Smooth muscle cell (in vitro differentiated cells): ENCODE measurements around the gene USP28. TPM values are rescaled to one million over a fixed set of nuclear protein-coding genes. Genes with fewer than 3 reads are reported as not detected.

Experiments used
- DNase-seq: peaks from one replicate; lab custom pipeline; 2025; ENCODE audit not compliant: unreplicated experiment; lab: John Stamatoyannopoulos, UW
- H2AFZ ChIP-seq: fragments of 200-600 bp; sonication (generic); 2 replicates; pipeline ENCODE4 v1.6.0; 2016; ENCODE audit warnings: antibody characterized with exemption, low read depth, mild to moderate bottlenecking
- H3F3A ChIP-seq: fragments of 200-600 bp; sonication (generic); 2 replicates; pipeline ENCODE4 v1.6.0; 2017; ENCODE audit warnings: antibody characterized with exemption, low read depth
- H3K27ac ChIP-seq: fragments of 200-600 bp; sonication (generic); 2 replicates; pipeline ENCODE4 v1.5.1; 2016; ENCODE audit warnings: low read depth, mild to moderate bottlenecking
- H3K27me3 ChIP-seq: fragments of 200-600 bp; sonication (generic); 2 replicates; pipeline ENCODE4 v1.6.1; 2016; ENCODE audit warnings: low read depth, mild to moderate bottlenecking
- H3K36me3 ChIP-seq: fragments of 200-600 bp; sonication (generic); 2 replicates; pipeline ENCODE4 v1.5.1; 2016; ENCODE audit warnings: low read depth
- H3K4me1 ChIP-seq: fragments of 200-600 bp; sonication (generic); 2 replicates; pipeline ENCODE4 v1.5.1; 2016; ENCODE audit warnings: low read depth
- H3K4me2 ChIP-seq: fragments of 200-600 bp; sonication (generic); 2 replicates; pipeline ENCODE4 v1.6.0; 2016; ENCODE audit warnings: mild to moderate bottlenecking
- H3K4me3 ChIP-seq: fragments of 200-600 bp; sonication (generic); 2 replicates; pipeline ENCODE4 v1.5.1; 2016; ENCODE audit warnings: mild to moderate bottlenecking
- H3K79me2 ChIP-seq: fragments of 200-600 bp; sonication (generic); 2 replicates; pipeline ENCODE4 v1.6.0; 2016; ENCODE audit warnings: low read depth, mild to moderate bottlenecking
- H3K9ac ChIP-seq: fragments of 200-600 bp; sonication (generic); 2 replicates; pipeline ENCODE4 v1.6.0; 2016; ENCODE audit warnings: low read depth
- H3K9me3 ChIP-seq: fragments of 200-600 bp; sonication (generic); replicated peaks from 2 replicates; pipeline ENCODE4 v1.5.1; 2016; ENCODE audit warnings: low read depth
- H4K20me1 ChIP-seq: fragments of 200-600 bp; sonication (generic); 2 replicates; pipeline ENCODE4 v1.6.0; 2016; ENCODE audit warnings: low read depth
- CTCF ChIP-seq: fragments of 200-600 bp; sonication (generic); IDR thresholded peaks from 2 replicates; pipeline ENCODE4 v1.5.1; 2017; ENCODE audit warnings: borderline replicate concordance, mild to moderate bottlenecking, antibody characterized with exemption; ENCODE audit not compliant: insufficient read depth, poor library complexity, severe bottlenecking
- WGBS: methylation state at CpG from one replicate; pipeline ENCODE4 v1.1.7; 2016; ENCODE audit warnings: low lambda C conversion rate; 5-methylcytosine and 5-hydroxymethylcytosine counted together
- polyA plus RNA-seq: library from polyadenylated mRNA; unstranded; fragments of >200 nt; fragmentation: Nextera tagmentation; extraction: Ambion mirVana; gene quantifications from 2 replicates; pipeline ENCODE4 v1.2.1, GENCODE V29; 2016
- total RNA-seq: library from RNA; depleted of rRNA; stranded (reverse); fragments of >200 nt; gene quantifications from 2 replicates; pipeline ENCODE4 v1.2.3, GENCODE V29; 2014

The USP28 gene
- total and polyA plus RNA-seq, 2 experiments from 2014 or later = 18.6 to 50.5 TPM

GRCh38 chr11:113908098-113908497 lies 32.7 kb upstream of the USP28 start:
- H4K20me1 ChIP-seq = no peaks in the 10 kb centered on the region
- TF ChIP-seq CTCF = no peak
- no peak overlapping the region for H3K9ac ChIP-seq
- H3K4me1 ChIP-seq = no peaks in the 10 kb centered on the region
- no peak overlapping the region for H3K27ac ChIP-seq
- no peak overlapping the region for H3K4me2 ChIP-seq
- no peaks in the 10 kb centered on the region for H3F3A ChIP-seq
- no peak overlapping the region for H3K4me3 ChIP-seq
- no peaks in the 10 kb centered on the region for H3K36me3 ChIP-seq
- H3K27me3 ChIP-seq = peaks cover 26% of the 10 kb centered on the region
- H2AFZ ChIP-seq = no peak overlapping the region
- no peak for DNase-seq
- no peaks in the 10 kb centered on the region for H3K9me3 ChIP-seq
- no peaks in the 10 kb centered on the region for H3K79me2 ChIP-seq
- 87% methylated on average over 9 of the region's 9 CpGs for WGBS

- no peak for TF ChIP-seq CTCF
- WGBS = 84% methylated on average over 8 of the region's 8 CpGs
- Histone ChIP-seq H3F3A (no peaks in the 10 kb centered on the region), H3K4me1 (no peaks in the 10 kb centered on the region), H3K9me3 (no peaks in the 10 kb centered on the region), H3K4me3 (no peak overlapping the region), H4K20me1 (no peaks in the 10 kb centered on the region), H3K27me3 (peaks cover 26% of the 10 kb centered on the region), H3K79me2 (no peaks in the 10 kb centered on the region), H3K36me3 (no peaks in the 10 kb centered on the region), H3K27ac (no peak overlapping the region), H3K4me2 (no peak overlapping the region), H2AFZ (no peak overlapping the region), H3K9ac (no peak overlapping the region)
- DNase-seq = no peak
These were observed 32.3 kb upstream of the USP28 start for GRCh38 chr11:113907681-113908080.

- Histone ChIP-seq H3K4me3 (no peak overlapping the region), H2AFZ (no peak overlapping the region), H3K9me3 (no peaks in the 10 kb centered on the region), H4K20me1 (no peaks in the 10 kb centered on the region), H3K9ac (no peak overlapping the region), H3K27ac (no peak overlapping the region), H3K4me1 (no peaks in the 10 kb centered on the region), H3K36me3 (no peaks in the 10 kb centered on the region), H3K27me3 (peaks cover 26% of the 10 kb centered on the region), H3F3A (no peaks in the 10 kb centered on the region), H3K4me2 (no peak overlapping the region), H3K79me2 (no peaks in the 10 kb centered on the region)
- TF ChIP-seq CTCF = no peak
- no peak for DNase-seq
- 10% methylated on average over 1 of the region's 1 CpG for WGBS
These were observed 31.8 kb upstream of the USP28 start for GRCh38 chr11:113907152-113907551.

GRCh38 chr11:113906516-113906915 lies 31.1 kb upstream of the USP28 start:
- no peak overlapping the region for H3K9ac ChIP-seq
- H3K4me1 ChIP-seq = no peaks in the 10 kb centered on the region
- no peak overlapping the region for H3K27ac ChIP-seq
- 98% methylated on average over 2 of the region's 2 CpGs for whole genome bisulfite sequencing
- TF ChIP-seq CTCF = no peak
- H3K4me2 ChIP-seq = no peak overlapping the region
- no peaks in the 10 kb centered on the region for H3K36me3 ChIP-seq
- H3K27me3 ChIP-seq = peaks cover 26% of the 10 kb centered on the region
- H3K4me3 ChIP-seq = no peak overlapping the region
- no peaks in the 10 kb centered on the region for H3K79me2 ChIP-seq
- no peaks in the 10 kb centered on the region for H3K9me3 ChIP-seq
- no peaks in the 10 kb centered on the region for H4K20me1 ChIP-seq
- DNase-seq = no peak
- no peak overlapping the region for H2AFZ ChIP-seq
- H3F3A ChIP-seq = no peaks in the 10 kb centered on the region
